B cell (primary cell): Measurements from ENCODE around the gene MAN2A1. TPM values are rescaled to one million over a fixed set of nuclear protein-coding genes. Genes with fewer than 3 reads are reported as not detected.

Experiments used
- ATAC-seq: fragments of 200-7000 bp; cut with Tn5 transposase; one replicate; pipeline ENCODE4 v1.10.0; 2021; ENCODE audit warnings: low read depth, mild to moderate bottlenecking, moderate number of reproducible peaks, moderate library complexity
- CTCF ChIA-PET: fragments of 350-600 bp; sonication (Branson Sonifier 250); formaldehyde crosslinking; loops from one replicate; lab custom pipeline; 2021; ENCODE audit warnings: antibody characterized with exemption, inconsistent platforms; lab: Charles Lee
- POLR2A ChIA-PET: fragments of 350-600 bp; sonication (Branson Sonifier 250); formaldehyde crosslinking; loops from one replicate; lab custom pipeline; 2021; ENCODE audit warnings: antibody characterized with exemption; lab: Charles Lee
- DNase-seq: peaks from one replicate; pipeline ENCODE4 v3.0.0; 2013
- H2AFZ ChIP-seq: 2 replicates; pipeline ENCODE4 v1.6.1; 2012; ENCODE audit warnings: mild to moderate bottlenecking, low read depth, low read length; ENCODE audit not compliant: insufficient read depth, poor library complexity, severe bottlenecking
- H3K27ac ChIP-seq, 2 donors: 1 replicate in 1 of 2; 2 replicates in 1 of 2; pipeline ENCODE4 v1.5.1; 2012 to 2013; ENCODE audit warnings: low read length in 2 of 2, mild to moderate bottlenecking in 2 of 2, moderate library complexity in 1 of 2
- H3K27me3 ChIP-seq, 4 experiments: fragments of 200-600 bp in 1 of 4; sonication (generic) in 1 of 4; replicated peaks in 1 of 4; 1 replicate in 2 of 4; 2 replicates in 2 of 4; pipeline versions ENCODE4 v1.6.1 to v1.7.0; 2013 to 2016; ENCODE audit warnings: low read length in 3 of 4, mild to moderate bottlenecking in 2 of 4, mixed read lengths in 1 of 4, moderate library complexity in 1 of 4; ENCODE audit not compliant: insufficient read depth in 4 of 4, control insufficient read depth in 3 of 4; ENCODE audit errors: control extremely low read depth in 1 of 4
- H3K36me3 ChIP-seq, 2 experiments: replicated peaks in 1 of 2; 1 replicate in 1 of 2; 2 replicates in 1 of 2; pipeline versions ENCODE4 v1.6.1 to v1.7.1; 2013; ENCODE audit warnings: low read length in 1 of 2; ENCODE audit not compliant: insufficient read depth in 2 of 2, control insufficient read depth in 1 of 2; ENCODE audit errors: control extremely low read depth in 1 of 2, extremely low read depth in 1 of 2
- H3K4me1 ChIP-seq, 2 donors: fragments of 200-600 bp in 1 of 2; sonication (generic) in 1 of 2; 1 replicate in 1 of 2; 2 replicates in 1 of 2; pipeline versions ENCODE4 v1.5.1 to v1.6.1; 2013 to 2017; ENCODE audit warnings: low read length in 2 of 2; ENCODE audit not compliant: control insufficient read depth in 2 of 2, insufficient read depth in 2 of 2
- H3K4me2 ChIP-seq: replicated peaks from 2 replicates; pipeline ENCODE3; 2012; ENCODE audit warnings: mild to moderate bottlenecking, low read depth, low read length; ENCODE audit not compliant: poor library complexity, severe bottlenecking
- H3K4me3 ChIP-seq, 5 experiments: fragments of 200-600 bp in 1 of 5; sonication (generic) in 1 of 5; 1 replicate in 3 of 5; 2 replicates in 2 of 5; pipeline versions ENCODE4 v1.5.1 to v1.7.0; 2011 to 2016; ENCODE audit warnings: low read length in 4 of 5, mild to moderate bottlenecking in 4 of 5, low read depth in 2 of 5, control low read depth in 1 of 5, moderate library complexity in 1 of 5; ENCODE audit not compliant: insufficient read depth in 1 of 5; ENCODE audit errors: control extremely low read depth in 1 of 5, extremely low read depth in 1 of 5
- H3K79me2 ChIP-seq: fragments of 200-600 bp; sonication (generic); one replicate; pipeline ENCODE4 v1.6.0; 2016; ENCODE audit warnings: low read length; ENCODE audit not compliant: control insufficient read depth, insufficient read depth
- H3K9ac ChIP-seq: fragments of 200-600 bp; sonication (generic); 2 replicates; pipeline ENCODE4 v1.6.1; 2017; ENCODE audit warnings: mild to moderate bottlenecking, low read length, moderate library complexity
- H3K9me3 ChIP-seq, 3 donors: one replicate each; pipeline versions ENCODE4 v1.6.1 to v1.7.1; 2013; ENCODE audit warnings: low read length in 2 of 3; ENCODE audit not compliant: control insufficient read depth in 2 of 3, insufficient read depth in 1 of 3; ENCODE audit errors: control extremely low read depth in 1 of 3
- H4K20me1 ChIP-seq: 2 replicates; pipeline ENCODE4 v1.6.0; 2012; ENCODE audit warnings: mild to moderate bottlenecking, low read length; ENCODE audit not compliant: insufficient read depth, control insufficient read depth, poor library complexity, severe bottlenecking
- H3K27ac Mint-ChIP-seq: one replicate; pipeline ENCODE4 v1.8.0; 2021; ENCODE audit warnings: mixed read lengths
- H3K27me3 Mint-ChIP-seq: one replicate; pipeline ENCODE4 v1.8.0; 2021; ENCODE audit warnings: mixed read lengths
- H3K4me1 Mint-ChIP-seq: one replicate; pipeline ENCODE4 v1.8.0; 2021; ENCODE audit warnings: mixed read lengths
- H3K4me3 Mint-ChIP-seq: one replicate; pipeline ENCODE4 v1.8.0; 2021; ENCODE audit warnings: mixed read lengths
- H3K9me3 Mint-ChIP-seq: one replicate; pipeline ENCODE4 v1.8.0; 2022; ENCODE audit warnings: mixed read lengths; ENCODE audit not compliant: insufficient read depth
- CTCF ChIP-seq: fragments of 200-600 bp; IDR thresholded peaks from one replicate; pipeline ENCODE4 v1.8.0; 2022; ENCODE audit warnings: antibody characterized with exemption, mild to moderate bottlenecking
- EZH2 ChIP-seq: IDR thresholded peaks from 2 replicates; pipeline ENCODE4 v1.6.1; 2012; ENCODE audit warnings: borderline replicate concordance, low read depth, mild to moderate bottlenecking, moderate library complexity, low read length; ENCODE audit not compliant: insufficient read depth, poor library complexity, severe bottlenecking
- WGBS: methylation state at CpG from one replicate; pipeline ENCODE4 v1.1.5; 2013; ENCODE audit warnings: missing lambda C conversion rate; ENCODE audit not compliant: insufficient coverage; 5-methylcytosine and 5-hydroxymethylcytosine counted together
- intact Hi-C: fragments of 100-400 bp; cut with micrococcal nuclease; formaldehyde crosslinking; loops from one replicate; pipeline ENCODE4 v1.10.0; 2022
- polyA plus RNA-seq: library from polyadenylated mRNA; depleted of rRNA; stranded (reverse); fragments of >200 nt; gene quantifications from 2 replicates; pipeline ENCODE4 v1.2.3, GENCODE V29; 2012
- total RNA-seq, 2 donors: library from RNA; stranded (reverse); fragments of 120-200 nt in 1 of 2; gene quantifications; 1 replicate in 1 of 2; 2 replicates in 1 of 2; pipeline versions ENCODE4 v1.2.3 to v1.2.4, GENCODE V29; 2013 to 2022

The MAN2A1 gene
- total and polyA plus RNA-seq, 2 donors (not counting 1 experiment from before 2014, with no cell fraction given) = 12.7 to 55.0 TPM

- intact Hi-C loops = no loop called here
- Mint-ChIP-seq H3K27ac (no peak overlapping the region), H3K9me3 (no peaks in the 10 kb centered on the region), H3K4me1 (no peaks in the 10 kb centered on the region), H3K4me3 (no peak overlapping the region), H3K27me3 (peaks cover 3% of the 10 kb centered on the region)
- CTCF ChIA-PET = interaction anchor here (0.6 kb wide), 1 partner anchor 53 kb away, joined by 3 read pairs; no protein-coding TSS in a partner anchor
- Histone ChIP-seq H4K20me1 (no peaks in the 10 kb centered on the region), H3K36me3 (no peaks in the 10 kb centered on the region), H3K4me1 (no peaks in the 10 kb centered on the region), H3K27ac (no peak overlapping the region), H3K4me2 (no peak overlapping the region), H3K4me3 (no peak overlapping the region), H3K27me3 (no peaks in the 10 kb centered on the region), H3K79me2 (no peaks in the 10 kb centered on the region), H2AFZ (no peak overlapping the region), H3K9me3 (no peaks in the 10 kb centered on the region), H3K9ac (no peak overlapping the region)
- ATAC-seq (no peak), DNase-seq (no peak)
- 90% methylated on average over 3 of the region's 6 CpGs for WGBS
- POLR2A ChIA-PET = no interaction called here
- TF ChIP-seq CTCF = no peak
- no peak for TF ChIP-seq EZH2
Measured at GRCh38 chr5:109880907-109881685, 191.4 kb downstream of the MAN2A1 start.

GRCh38 chr5:109882546-109882945 lies 192.8 kb downstream of the MAN2A1 start:
- no peak overlapping the region for H2AFZ ChIP-seq
- Mint-ChIP-seq H3K9me3 (no peaks in the 10 kb centered on the region), H3K27me3 (peaks cover 3% of the 10 kb centered on the region), H3K4me1 (no peaks in the 10 kb centered on the region), H3K27ac (no peak overlapping the region), H3K4me3 (no peak overlapping the region)
- no peak overlapping the region for H3K27ac ChIP-seq
- no peaks in the 10 kb centered on the region for H3K36me3 ChIP-seq
- no peak for ATAC-seq
- H3K9ac ChIP-seq = no peak overlapping the region
- CTCF ChIA-PET = no interaction called here
- no peak overlapping the region for H3K4me2 ChIP-seq
- POLR2A ChIA-PET = no interaction called here
- no peaks in the 10 kb centered on the region for H3K9me3 ChIP-seq
- no peak overlapping the region for H3K4me3 ChIP-seq
- TF ChIP-seq CTCF = no peak
- no peak for TF ChIP-seq EZH2
- H3K4me1 ChIP-seq = no peaks in the 10 kb centered on the region
- H3K79me2 ChIP-seq = no peaks in the 10 kb centered on the region
- H4K20me1 ChIP-seq = no peaks in the 10 kb centered on the region
- no peaks in the 10 kb centered on the region for H3K27me3 ChIP-seq
- no peak for DNase-seq
- intact Hi-C loops = no loop called here
